HepG2 (cell line): ENCODE measurements around the gene ASH1L. TPM values are rescaled to one million over a fixed set of nuclear protein-coding genes. Genes with fewer than 3 reads are reported as not detected.

ENCODE experiments used
- ATAC-seq: fragments of 200-7000 bp; cut with Tn5 transposase; 3 replicates; pipeline ENCODE4 v1.9.1; 2020; ENCODE audit warnings: mild to moderate bottlenecking, moderate library complexity
- BruUV-seq: library from RNA; stranded (reverse); fragments of 400-500 nt; replicated peaks from 2 replicates; lab custom pipeline; 2021; lab: Mats Ljungman, UMichigan
- CTCF ChIA-PET: fragments of 300-600 bp; formaldehyde crosslinking; extraction: SDS; loops from one replicate; lab custom pipeline; 2021; ENCODE audit warnings: low total read pairs, inconsistent platforms, low intra/inter-chr PET ratio; lab: Yijun Ruan, JAX
- POLR2A ChIA-PET: fragments of 350-600 bp; sonication (Branson Sonifier 250); formaldehyde crosslinking; loops from one replicate; lab custom pipeline; 2020; ENCODE audit warnings: antibody characterized with exemption, inconsistent platforms; lab: Yijun Ruan, JAX
- DNase-seq: peaks from one replicate; pipeline ENCODE4 v3.0.0-alpha.2; 2015; ENCODE audit warnings: low spot score
- FAIRE-seq: peaks from 3 replicates; lab custom pipeline; 2011; peaks lifted over from hg19 to GRCh38; lab: Jason Lieb, UNC
- H2AFZ ChIP-seq: one replicate; pipeline ENCODE4 v1.6.1; 2011; ENCODE audit warnings: low read length, inconsistent platforms
- H3K27ac ChIP-seq: fragments of 300-600 bp; 3 replicates; pipeline ENCODE4 v1.8.0; 2011; ENCODE audit warnings: mixed run types, mild to moderate bottlenecking, mixed read lengths, low read length, inconsistent platforms; ENCODE audit not compliant: insufficient read depth; ENCODE audit errors: extremely low read length
- H3K27me3 ChIP-seq, 2 experiments: fragments of 200-600 bp in 1 of 2; 2 replicates in 1 of 2; 3 replicates in 1 of 2; pipeline versions ENCODE4 v1.6.0 to v1.8.0; 2011; ENCODE audit warnings: low read length in 2 of 2, mild to moderate bottlenecking in 2 of 2, moderate library complexity in 2 of 2, inconsistent platforms in 1 of 2; ENCODE audit not compliant: insufficient read depth in 2 of 2, control insufficient read depth in 1 of 2
- H3K36me3 ChIP-seq, 2 experiments: fragments of 200-600 bp in 1 of 2; replicated peaks in 1 of 2; 2 replicates in 1 of 2; 3 replicates in 1 of 2; pipeline versions ENCODE4 v1.5.1 to v1.8.0; 2011; ENCODE audit warnings: low read length in 2 of 2, inconsistent platforms in 1 of 2; ENCODE audit not compliant: insufficient read depth in 2 of 2, control insufficient read depth in 1 of 2
- H3K4me1 ChIP-seq: 2 replicates; pipeline ENCODE4 v1.5.1; 2012; ENCODE audit warnings: low read length, inconsistent platforms; ENCODE audit not compliant: insufficient read depth
- H3K4me2 ChIP-seq: 2 replicates; pipeline ENCODE4 v1.6.0; 2011; ENCODE audit warnings: low read depth, low read length, inconsistent platforms
- H3K4me3 ChIP-seq, 3 experiments: fragments of 200-600 bp in 1 of 3; sonication (generic), shearing (Covaris generic) in 1 of 3; replicated peaks in 1 of 3; 2 replicates each; pipeline ENCODE4 v1.5.1; 2011 to 2016; ENCODE audit warnings: low read length in 3 of 3, inconsistent platforms in 2 of 3, low read depth in 2 of 3, mild to moderate bottlenecking in 2 of 3, control low read depth in 1 of 3, mixed read lengths in 1 of 3; ENCODE audit not compliant: insufficient read depth in 1 of 3
- H3K79me2 ChIP-seq: one replicate; pipeline ENCODE4 v1.6.1; 2011; ENCODE audit warnings: low read length, inconsistent platforms; ENCODE audit not compliant: insufficient read depth
- H3K9ac ChIP-seq: 2 replicates; pipeline ENCODE4 v1.6.0; 2011; ENCODE audit warnings: mild to moderate bottlenecking, low read depth, low read length, inconsistent platforms; ENCODE audit not compliant: insufficient read depth
- H3K9me3 ChIP-seq: 2 replicates; pipeline ENCODE4 v1.5.1; 2012; ENCODE audit warnings: mild to moderate bottlenecking, low read length
- H4K20me1 ChIP-seq: 2 replicates; pipeline ENCODE4 v1.6.0; 2011; ENCODE audit warnings: inconsistent platforms, mild to moderate bottlenecking, low read length, moderate library complexity; ENCODE audit not compliant: insufficient read depth
- ASH2L ChIP-seq: fragments of 300-600, 200-600 bp; sonication (generic); IDR thresholded peaks from 2 replicates; pipeline ENCODE4 v1.7.0; 2017; ENCODE audit warnings: low read depth, mild to moderate bottlenecking, moderate library complexity, mixed read lengths, low read length; ENCODE audit not compliant: insufficient read length
- BCL6 ChIP-seq: IDR thresholded peaks from 2 replicates; pipeline ENCODE4 v1.6.1; 2016; ENCODE audit warnings: missing genetic modification reagents, missing compliant biosample characterization
- CREM ChIP-seq, 2 experiments: sonication (generic) in 1 of 2; formaldehyde crosslinking in 1 of 2; IDR thresholded peaks; 2 replicates each; pipeline versions ENCODE4 v1.4.0 to v1.6.1; 2016 to 2020; ENCODE audit warnings: antibody characterized with exemption in 1 of 2, mild to moderate bottlenecking in 1 of 2, missing genetic modification reagents in 1 of 2
- ELF1 ChIP-seq: sonication (generic); formaldehyde crosslinking; IDR thresholded peaks from 2 replicates; pipeline ENCODE4 v1.4.0; 2020; ENCODE audit warnings: missing genetic modification reagents
- ELF3 ChIP-seq: IDR thresholded peaks from 2 replicates; pipeline ENCODE4 v1.6.1; 2016; ENCODE audit warnings: missing genetic modification reagents, missing compliant biosample characterization
- FOXA1 ChIP-seq, 2 experiments: fragments of 450-650 bp in 1 of 2; sonication (generic) in 1 of 2; formaldehyde crosslinking in 1 of 2; IDR thresholded peaks; 2 replicates each; pipeline versions ENCODE4 v1.4.0 to v1.6.1; 2016 to 2020; ENCODE audit warnings: missing genetic modification reagents in 1 of 2
- FOXC1 ChIP-seq: sonication (generic); formaldehyde crosslinking; IDR thresholded peaks from 2 replicates; pipeline ENCODE4 v1.8.0; 2022; ENCODE audit warnings: mild to moderate bottlenecking, missing genetic modification reagents, borderline replicate concordance
- GATA4 ChIP-seq: sonication (generic); IDR thresholded peaks from 2 replicates; pipeline ENCODE4 v1.6.1; 2016; ENCODE audit warnings: antibody characterized with exemption, low read depth, borderline replicate concordance
- GATAD2A ChIP-seq: IDR thresholded peaks from 2 replicates; pipeline ENCODE4 v1.6.1; 2016
- IRF2 ChIP-seq: IDR thresholded peaks from 2 replicates; pipeline ENCODE4 v1.6.1; 2018; ENCODE audit warnings: missing genetic modification reagents, missing compliant biosample characterization
- ISL2 ChIP-seq: sonication (generic); formaldehyde crosslinking; IDR thresholded peaks from 2 replicates; pipeline ENCODE4 v1.5.0; 2020; ENCODE audit warnings: missing genetic modification reagents
- NCOA2 ChIP-seq: sonication (generic); formaldehyde crosslinking; IDR thresholded peaks from 2 replicates; pipeline ENCODE4 v1.8.0; 2022; ENCODE audit warnings: inconsistent platforms
- NFATC3 ChIP-seq: sonication (generic); formaldehyde crosslinking; IDR thresholded peaks from 2 replicates; pipeline ENCODE4 v1.5.1; 2020; ENCODE audit warnings: mild to moderate bottlenecking, missing genetic modification reagents
- SOX13 ChIP-seq, 3 experiments: fragments of 450-650 bp in 1 of 3; sonication (generic) in 1 of 3; formaldehyde crosslinking in 1 of 3; IDR thresholded peaks in 2 of 3; conservative IDR thresholded peaks in 1 of 3; 2 replicates each; pipeline versions ENCODE4 v1.5.0 to v1.6.1; 2016 to 2020; ENCODE audit warnings: antibody characterized with exemption in 1 of 3, mild to moderate bottlenecking in 1 of 3, missing compliant biosample characterization in 1 of 3, missing genetic modification reagents in 1 of 3, moderate library complexity in 1 of 3
- TCF7 ChIP-seq: sonication (generic); IDR thresholded peaks from 2 replicates; pipeline ENCODE4 v1.6.1; 2016; ENCODE audit warnings: antibody characterized with exemption, low read depth
- ZEB1 ChIP-seq: IDR thresholded peaks from 2 replicates; pipeline ENCODE4 v1.6.1; 2012; ENCODE audit warnings: mild to moderate bottlenecking, low read depth, inconsistent platforms; ENCODE audit not compliant: insufficient replicate concordance
- ZHX1 ChIP-seq: sonication (generic); formaldehyde crosslinking; IDR thresholded peaks from 2 replicates; pipeline ENCODE4 v1.8.1; 2022; ENCODE audit warnings: low read depth, mild to moderate bottlenecking, missing genetic modification reagents
- ZIK1 ChIP-seq: sonication (generic); formaldehyde crosslinking; IDR thresholded peaks from 2 replicates; pipeline ENCODE4 v1.5.0; 2020; ENCODE audit warnings: mild to moderate bottlenecking, low read depth, missing genetic modification reagents, borderline replicate concordance
- ZNF362 ChIP-seq: sonication (generic); formaldehyde crosslinking; IDR thresholded peaks from 2 replicates; pipeline ENCODE4 v1.4.0; 2020; ENCODE audit warnings: missing genetic modification reagents, mild to moderate bottlenecking, borderline replicate concordance
- ZNF790 ChIP-seq: sonication (generic); formaldehyde crosslinking; IDR thresholded peaks from 2 replicates; pipeline ENCODE4 v1.8.0; 2022; ENCODE audit warnings: missing genetic modification reagents, mild to moderate bottlenecking, borderline replicate concordance
- ZNF879 ChIP-seq: sonication (generic); formaldehyde crosslinking; IDR thresholded peaks from 2 replicates; pipeline ENCODE4 v1.8.1; 2023; ENCODE audit warnings: missing genetic modification reagents
- WGBS: methylation state at CpG from one replicate; pipeline ENCODE4 v1.1.6; 2017; ENCODE audit warnings: low lambda C conversion rate; 5-methylcytosine and 5-hydroxymethylcytosine counted together
- in situ Hi-C: cut with HindIII; loops from 2 replicates; pipeline ENCODE4 v1.10.0; 2017; ENCODE audit warnings: low pct_unique_long_range_greater_than_20kb; ENCODE audit not compliant: extremely low pct_ligation_motif_present
- intact Hi-C: fragments of 100-400 bp; cut with micrococcal nuclease; formaldehyde crosslinking; loops from one replicate; pipeline ENCODE4 v1.10.0; 2022; ENCODE audit not compliant: unreplicated experiment
- polyA plus RNA-seq, 8 experiments: library from polyadenylated mRNA; depleted of rRNA in 3 of 8; stranded (reverse) in 7 of 8; unstranded in 1 of 8; fragments of >200 nt; fragmentation: Illumina TruSeq in 4 of 8; extraction: Trizol in 4 of 8; gene quantifications; 2 replicates each; pipeline versions ENCODE4 v1.2.1 to v1.2.3, GENCODE V29; 2011 to 2016; ENCODE audit warnings: low read depth in 4 of 8, missing spikeins in 1 of 8, mixed read lengths in 1 of 8; ENCODE audit not compliant: insufficient read depth in 1 of 8
- total RNA-seq, 5 experiments: library from RNA; depleted of rRNA; stranded (reverse); fragments of >200 nt; fragmentation: Illumina TruSeq; extraction: Trizol; gene quantifications; 2 replicates each; pipeline ENCODE4 v1.2.3, GENCODE V29; 2016; ENCODE audit warnings: low read depth in 1 of 5

ASH1L gene
- total and polyA plus RNA-seq, 2 of the 13 experiments (the other 11 are each of a cell fraction or from before 2014, with no cell fraction given) = 10.2 to 15.3 TPM

GRCh38 chr1:155458111-155458510 lies 104.5 kb downstream of the ASH1L start (continued):
- TF ChIP-seq ELF1 (CRISPR knock-in tag) (peak; percentile 32; the same call in 1 of the 2 replicates), ZNF790 (CRISPR knock-in tag) (no peak), ELF3 (CRISPR knock-in tag) (peak; percentile 96), CREM (IDR thresholded peaks at IDR 0.05) (peak; percentile 25; the same call in 1 of the 2 replicates), CREM (CRISPR knock-in tag; IDR thresholded peaks at IDR 0.05) (no peak), SOX13 (IDR thresholded peaks at IDR 0.05) (no peak), SOX13 (CRISPR knock-in tag; conservative IDR thresholded peaks at IDR 0.05 in 1 of 2, IDR thresholded peaks at IDR 0.05 in 1 of 2) (peak in 1 of 2 experiments; percentile 84; a peak in 2 of 4 replicates), ZEB1 (no peak), GATA4 (peak; percentile 78; the same call in 1 of the 2 replicates), FOXA1 (IDR thresholded peaks at IDR 0.05) (no peak), FOXA1 (CRISPR knock-in tag; IDR thresholded peaks at IDR 0.05) (peak; percentile 64), NCOA2 (CRISPR knock-in tag) (peak; percentile 44; the same call in 1 of the 2 replicates), IRF2 (CRISPR knock-in tag) (peak; percentile 23; the same call in 1 of the 2 replicates), TCF7 (peak; percentile 75), BCL6 (CRISPR knock-in tag) (peak; percentile 46), ASH2L (peak; percentile 21), ISL2 (peak; percentile 40; the same call in 1 of the 2 replicates)
- TF ChIP-seq, all 625 proteins: peak for 26

GRCh38 chr1:155457266-155457665 lies 105.3 kb downstream of the ASH1L start:
- CTCF ChIA-PET = no interaction called here
- intact Hi-C loops = loop anchor here (10.0 kb wide), 1 partner anchor 48 kb away; no protein-coding TSS in a partner anchor
- Histone ChIP-seq H3K27me3 (no peaks in the 10 kb centered on the region), H3K4me1 (peaks cover 28% of the 10 kb centered on the region), H3K79me2 (no peaks in the 10 kb centered on the region), H3K9me3 (no peaks in the 10 kb centered on the region), H3K9ac (no peak overlapping the region), H4K20me1 (0 out of 2 replicates have a peak, but pooled peaks cover 5% of the 10 kb centered on the region), H2AFZ (no peak overlapping the region), H3K27ac (peak overlapping the region; percentile 46), H3K4me2 (no peak overlapping the region), H3K36me3 (peaks cover 4 to 16% of the 10 kb centered on the region in 2 experiments; a peak in 2 of 5 replicates), H3K4me3 (no peak overlapping the region)
- no peak for ATAC-seq
- no peak for FAIRE-seq
- in situ Hi-C loops = no loop called here
- WGBS = 93% methylated on average over 2 of the region's 2 CpGs
- POLR2A ChIA-PET = no interaction called here
- BruUV-seq = no TSS peak
- DNase-seq = no peak
- TF ChIP-seq GATAD2A (CRISPR knock-in tag) (no peak), ZHX1 (no peak), ZNF879 (CRISPR knock-in tag) (no peak), FOXC1 (CRISPR knock-in tag) (no peak), NFATC3 (CRISPR knock-in tag) (no peak), ZNF362 (CRISPR knock-in tag) (no peak), ZIK1 (CRISPR knock-in tag) (no peak)
